ENCODE measurements around the gene SULF2. TPM values are rescaled to one million over a fixed set of nuclear protein-coding genes. Genes with fewer than 3 reads are reported as not detected.
A peak's percentile ranks its signal among the peaks of the same experiment; 100 is the strongest.

Gene SULF2
- total RNA-seq, 1 donor from 2014 or later: 22.9 TPM

DNA sequence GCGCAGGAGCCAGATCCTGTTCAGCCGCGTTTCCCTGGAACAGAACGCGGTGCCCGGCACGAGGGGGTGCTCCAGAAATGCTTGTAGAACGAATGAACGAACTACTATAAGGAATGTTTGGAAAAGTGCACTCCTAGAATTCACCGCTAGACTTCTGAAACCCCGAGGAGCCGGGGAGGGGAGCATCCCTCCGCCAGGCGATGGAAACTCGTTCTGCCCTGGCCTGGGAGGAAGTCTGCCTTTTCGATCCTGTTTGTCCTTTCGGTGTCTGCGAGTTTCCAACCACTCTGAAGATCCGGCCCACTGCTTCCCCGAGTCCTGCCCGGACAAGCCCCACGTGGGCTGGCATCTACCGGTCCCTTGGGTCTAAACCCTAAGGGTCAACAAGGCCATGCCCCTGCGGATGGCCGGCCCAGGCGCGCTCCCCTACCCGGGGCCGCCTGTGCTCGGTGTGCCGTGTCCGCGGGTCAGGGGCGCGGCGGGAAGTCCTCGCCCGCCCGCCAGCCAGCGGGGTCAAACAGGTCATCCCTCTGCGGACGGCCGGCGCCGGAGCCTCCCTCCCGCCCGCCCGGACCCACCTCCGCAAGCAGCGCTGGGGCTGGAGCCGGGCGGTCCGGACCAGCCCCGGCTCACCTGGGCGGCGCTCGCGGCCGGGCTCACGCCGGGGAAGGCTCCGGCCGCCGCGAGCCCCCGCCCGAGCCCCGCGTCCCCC is 526 bp downstream of the SULF2 start:
- Mint-ChIP-seq H3K27ac (ENCODE audit: unreplicated experiment) (no peak overlapping the region), H3K36me3 (ENCODE audit: low read depth) (no peaks in the 10 kb centered on the region), H3K9me3 (no peaks in the 10 kb centered on the region), H3K4me1 (peaks cover 55% of the 10 kb centered on the region), H3K27me3 (ENCODE audit: low read depth) (peaks cover 33% of the 10 kb centered on the region), H3K4me3 (peak overlapping the region; percentile 89)
- TF ChIP-seq, protein P1, sequence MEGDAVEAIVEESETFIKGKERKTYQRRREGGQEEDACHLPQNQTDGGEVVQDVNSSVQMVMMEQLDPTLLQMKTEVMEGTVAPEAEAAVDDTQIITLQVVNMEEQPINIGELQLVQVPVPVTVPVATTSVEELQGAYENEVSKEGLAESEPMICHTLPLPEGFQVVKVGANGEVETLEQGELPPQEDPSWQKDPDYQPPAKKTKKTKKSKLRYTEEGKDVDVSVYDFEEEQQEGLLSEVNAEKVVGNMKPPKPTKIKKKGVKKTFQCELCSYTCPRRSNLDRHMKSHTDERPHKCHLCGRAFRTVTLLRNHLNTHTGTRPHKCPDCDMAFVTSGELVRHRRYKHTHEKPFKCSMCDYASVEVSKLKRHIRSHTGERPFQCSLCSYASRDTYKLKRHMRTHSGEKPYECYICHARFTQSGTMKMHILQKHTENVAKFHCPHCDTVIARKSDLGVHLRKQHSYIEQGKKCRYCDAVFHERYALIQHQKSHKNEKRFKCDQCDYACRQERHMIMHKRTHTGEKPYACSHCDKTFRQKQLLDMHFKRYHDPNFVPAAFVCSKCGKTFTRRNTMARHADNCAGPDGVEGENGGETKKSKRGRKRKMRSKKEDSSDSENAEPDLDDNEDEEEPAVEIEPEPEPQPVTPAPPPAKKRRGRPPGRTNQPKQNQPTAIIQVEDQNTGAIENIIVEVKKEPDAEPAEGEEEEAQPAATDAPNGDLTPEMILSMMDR (conservative IDR thresholded peaks at IDR 0.05): peak; percentile 55
- DNase-seq (ENCODE audit: low read depth, low spot score): peak; percentile 28

DNA sequence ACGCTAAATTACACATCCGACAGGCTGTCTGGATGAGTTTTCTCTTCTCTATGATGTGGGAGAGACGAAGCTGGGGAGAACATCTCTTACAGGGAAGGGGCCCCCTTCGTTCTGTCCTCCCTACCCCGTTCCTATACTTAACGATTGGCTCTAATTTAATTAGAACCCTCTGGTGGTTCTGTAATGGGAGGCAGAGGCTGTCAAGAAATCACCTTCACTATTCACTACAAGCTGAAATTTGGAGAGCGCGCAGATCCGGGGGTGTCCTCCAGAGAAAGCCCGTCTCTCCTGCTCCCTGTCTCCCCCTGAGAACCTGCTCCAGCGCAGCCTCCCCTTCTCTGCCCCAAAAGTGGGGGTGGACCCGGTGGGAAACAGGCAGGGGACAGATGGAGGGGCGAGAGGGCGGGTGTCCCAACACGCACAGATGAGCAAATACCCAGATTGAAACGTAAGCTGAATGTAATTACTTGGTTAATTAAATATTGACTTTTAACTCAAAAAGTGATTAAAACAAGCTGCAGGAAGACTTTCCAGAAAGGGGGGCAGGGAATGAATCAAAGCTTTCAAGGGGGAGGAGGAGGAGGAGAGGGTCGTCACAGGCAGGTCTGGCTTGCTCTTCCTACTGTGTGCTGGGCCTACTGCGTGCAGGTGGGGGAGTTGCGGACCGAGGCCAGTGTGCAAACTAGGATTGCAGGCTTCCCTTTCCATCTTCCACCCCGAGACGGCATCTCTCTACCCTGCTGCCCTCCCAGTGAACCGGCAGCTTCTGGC is 1.3 kb downstream of the SULF2 start:
- Mint-ChIP-seq H3K4me1 (peaks cover 47% of the 10 kb centered on the region), H3K9me3 (no peaks in the 10 kb centered on the region), H3K36me3 (ENCODE audit: low read depth) (no peaks in the 10 kb centered on the region), H3K27ac (ENCODE audit: unreplicated experiment) (no peak overlapping the region), H3K4me3 (peak overlapping the region; percentile 89), H3K27me3 (ENCODE audit: low read depth) (peaks cover 33% of the 10 kb centered on the region)
- DNase-seq (ENCODE audit: low read depth, low spot score): no peak
- TF ChIP-seq, protein P1 (conservative IDR thresholded peaks at IDR 0.05): no peak

DNA sequence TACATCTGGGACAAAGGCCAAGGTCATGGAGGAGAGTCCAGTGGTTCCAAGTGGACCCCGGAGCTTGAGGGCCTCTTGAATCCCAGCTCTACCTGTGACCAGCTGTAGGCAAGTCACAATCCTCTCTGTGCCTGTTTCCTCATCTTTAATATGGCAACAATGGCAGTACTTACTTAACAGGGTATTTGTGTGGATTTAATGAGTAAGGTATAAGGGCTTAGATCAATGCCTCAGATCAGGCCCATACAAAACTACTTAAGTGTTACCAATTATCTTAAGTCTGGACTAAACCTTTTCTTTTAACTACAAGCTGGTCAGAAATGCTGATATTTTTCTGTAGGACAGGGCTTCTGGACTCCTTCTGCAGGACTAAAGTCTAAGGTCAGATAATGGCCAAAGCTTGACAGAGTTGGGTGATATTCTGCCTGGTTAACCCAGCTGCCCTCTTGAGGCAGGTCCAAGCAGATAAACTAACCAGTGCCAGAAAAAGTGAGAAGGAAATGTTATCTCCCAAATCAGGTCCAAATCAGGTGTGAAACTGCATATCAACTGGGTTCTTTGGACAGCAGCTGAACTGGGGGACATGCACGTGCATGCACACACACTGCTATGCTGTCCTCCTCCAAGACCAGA is 2.2 kb downstream of the SULF2 start:
- Mint-ChIP-seq H3K4me1 (peaks cover 39% of the 10 kb centered on the region), H3K27me3 (ENCODE audit: low read depth) (peaks cover 33% of the 10 kb centered on the region), H3K4me3 (peak overlapping the region; percentile 89), H3K9me3 (no peaks in the 10 kb centered on the region), H3K27ac (ENCODE audit: unreplicated experiment) (no peak overlapping the region), H3K36me3 (ENCODE audit: low read depth) (no peaks in the 10 kb centered on the region)
- no peak for DNase-seq (ENCODE audit: low read depth, low spot score)
- TF ChIP-seq, protein P1 (conservative IDR thresholded peaks at IDR 0.05): no peak

DNA sequence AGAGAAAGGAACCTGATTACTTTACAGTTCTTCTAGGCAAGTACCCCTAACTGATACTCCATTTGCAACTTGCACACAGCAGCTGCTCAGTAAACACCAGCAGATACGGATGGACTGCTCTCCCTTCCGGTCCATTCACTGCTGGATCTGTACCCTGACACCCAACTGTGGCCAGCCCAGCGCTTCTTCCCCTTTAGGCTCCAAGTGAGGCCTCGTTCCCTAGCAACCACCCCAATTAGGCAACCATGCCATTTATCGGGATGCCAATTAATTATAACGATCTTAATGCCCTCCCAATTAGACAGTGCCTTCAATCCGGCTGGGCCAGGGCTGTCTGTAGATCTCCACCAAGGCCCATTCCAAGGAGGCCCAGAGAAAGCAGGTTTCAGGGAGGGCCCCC is 3.2 kb downstream of the SULF2 start:
- Mint-ChIP-seq H3K36me3 (ENCODE audit: low read depth) (no peaks in the 10 kb centered on the region), H3K4me3 (peak overlapping the region; percentile 34), H3K27ac (ENCODE audit: unreplicated experiment) (no peak overlapping the region), H3K4me1 (peaks cover 37% of the 10 kb centered on the region), H3K27me3 (ENCODE audit: low read depth) (peaks cover 33% of the 10 kb centered on the region), H3K9me3 (no peaks in the 10 kb centered on the region)
- DNase-seq (ENCODE audit: low read depth, low spot score): no peak
- TF ChIP-seq, protein P1 (conservative IDR thresholded peaks at IDR 0.05): no peak

DNA sequence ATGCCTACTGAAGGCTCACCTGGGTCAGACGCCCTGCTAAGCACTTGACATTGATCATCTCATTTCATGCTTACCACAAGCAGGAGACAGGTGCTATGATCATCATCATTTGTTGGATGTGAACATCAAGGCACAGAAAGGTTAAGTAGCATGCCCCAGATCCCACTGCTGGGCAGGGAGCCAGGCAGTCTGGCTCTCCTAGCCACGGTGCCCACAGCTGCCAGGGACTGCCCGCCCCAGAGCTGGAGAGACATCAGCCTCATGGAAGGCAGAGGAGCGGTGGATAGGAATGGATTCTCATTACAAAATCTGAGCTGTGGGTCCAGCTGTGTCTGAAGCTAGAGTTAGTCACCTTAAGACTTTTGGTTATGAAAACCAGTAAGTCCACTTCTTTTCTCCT is 3.6 kb downstream of the SULF2 start:
- TF ChIP-seq, protein P1 (conservative IDR thresholded peaks at IDR 0.05): no peak

More for the DNA sequence above, 3.6 kb downstream of the SULF2 start:
- Mint-ChIP-seq H3K9me3 (no peaks in the 10 kb centered on the region), H3K27ac (ENCODE audit: unreplicated experiment) (no peak overlapping the region), H3K4me1 (peaks cover 32% of the 10 kb centered on the region), H3K27me3 (ENCODE audit: low read depth) (peaks cover 33% of the 10 kb centered on the region), H3K36me3 (ENCODE audit: low read depth) (no peaks in the 10 kb centered on the region), H3K4me3 (peak overlapping the region; percentile 34)
- no peak for DNase-seq (ENCODE audit: low read depth, low spot score)
